Loucy (cell line): ENCODE measurements around the gene RTEL1.

ENCODE experiments used
- H2AFZ ChIP-seq: fragments of 200-600 bp; sonication (generic); 2 replicates; pipeline ENCODE4 v1.6.0; 2016; ENCODE audit warnings: antibody characterized with exemption, mild to moderate bottlenecking, low read length, moderate library complexity
- H3F3A ChIP-seq: fragments of 200-600 bp; 2 replicates; pipeline ENCODE4 v1.6.0; 2016; ENCODE audit warnings: antibody characterized with exemption, low read depth, mild to moderate bottlenecking
- H3K27me3 ChIP-seq: fragments of 200-600 bp; sonication (generic); 2 replicates; pipeline ENCODE4 v1.6.1; 2014; ENCODE audit warnings: low read length, mild to moderate bottlenecking; ENCODE audit not compliant: insufficient read depth, poor library complexity, severe bottlenecking
- H3K36me3 ChIP-seq: fragments of 200-600 bp; sonication (generic); 2 replicates; pipeline ENCODE4 v1.6.1; 2016; ENCODE audit warnings: low read length; ENCODE audit not compliant: insufficient read depth
- H3K4me1 ChIP-seq: fragments of 200-600 bp; sonication (generic); 2 replicates; pipeline ENCODE4 v1.5.1; 2014; ENCODE audit warnings: low read length, mild to moderate bottlenecking; ENCODE audit not compliant: insufficient read depth, poor library complexity, severe bottlenecking
- H3K4me2 ChIP-seq: fragments of 200-600 bp; sonication (generic); 2 replicates; pipeline ENCODE4 v1.6.0; 2014; ENCODE audit warnings: antibody characterized with exemption, low read length, low read depth, mild to moderate bottlenecking; ENCODE audit not compliant: poor library complexity, severe bottlenecking
- H3K4me3 ChIP-seq: fragments of 200-600 bp; sonication (generic); 2 replicates; pipeline ENCODE4 v1.5.1; 2014; ENCODE audit warnings: low read length, mild to moderate bottlenecking, mixed read lengths; ENCODE audit not compliant: poor library complexity, severe bottlenecking
- H3K79me2 ChIP-seq: fragments of 200-600 bp; sonication (generic); 2 replicates; pipeline ENCODE4 v1.6.1; 2014; ENCODE audit warnings: low read length; ENCODE audit not compliant: insufficient read depth
- H3K9ac ChIP-seq: fragments of 200-600 bp; sonication (generic); 2 replicates; pipeline ENCODE4 v1.6.0; 2014; ENCODE audit warnings: mild to moderate bottlenecking, low read depth, low read length, moderate library complexity; ENCODE audit not compliant: poor library complexity, severe bottlenecking
- H3K9me2 ChIP-seq: fragments of 200-600 bp; sonication (generic); replicated peaks from 2 replicates; pipeline ENCODE4 v1.6.1; 2016; ENCODE audit warnings: low read depth, low read length, mixed read lengths
- H3K9me3 ChIP-seq: fragments of 200-600 bp; sonication (generic); 2 replicates; pipeline ENCODE4 v1.6.1; 2014; ENCODE audit warnings: mild to moderate bottlenecking, antibody characterized with exemption, low read length, low read depth; ENCODE audit not compliant: insufficient read depth
- H4K20me1 ChIP-seq: fragments of 200-600 bp; sonication (generic); 2 replicates; pipeline ENCODE4 v1.6.0; 2014; ENCODE audit warnings: antibody characterized with exemption, low read length, mild to moderate bottlenecking; ENCODE audit not compliant: insufficient read depth, poor library complexity, severe bottlenecking
- CTCF ChIP-seq: fragments of 200-600 bp; sonication (generic); conservative IDR thresholded peaks from 2 replicates; pipeline ENCODE4 v1.5.1; 2014; ENCODE audit warnings: mild to moderate bottlenecking, antibody characterized with exemption, low read length
- EZH2phosphoT487 ChIP-seq: fragments of 200-600 bp; IDR thresholded peaks from 2 replicates; pipeline ENCODE4 v1.6.1; 2018; ENCODE audit warnings: antibody characterized with exemption, mild to moderate bottlenecking, moderate library complexity, borderline replicate concordance

The RTEL1 gene

GRCh38 chr20:63707558-63708300, 49.6 kb downstream of the RTEL1 start, which contains the start of the genes ARFRP1 and ZGPAT:
Gene ARFRP1 (minus strand): TSS chr20:63707976. CDS start chr20:63707091, 885 bp downstream.
Gene ZGPAT (plus strand): TSS chr20:63708039. CDS start chr20:63708581, 542 bp downstream.
- peaks cover 32% of the 10 kb centered on the region for H3K4me1 ChIP-seq
- TF ChIP-seq EZH2phosphoT487 (no peak), CTCF (no peak)
- H3K9ac ChIP-seq = peak within 1 kb of the TSS; percentile 93
- H3K36me3 ChIP-seq = peaks cover 25% of the 10 kb centered on the region
- H3F3A ChIP-seq = no peaks in the 10 kb centered on the region
- peak within 1 kb of the TSS; percentile 96 for H3K4me3 ChIP-seq
- H3K9me3 ChIP-seq = no peaks in the 10 kb centered on the region
- peaks cover 4% of the 10 kb centered on the region for H3K27me3 ChIP-seq
- no peaks in the 10 kb centered on the region for H3K9me2 ChIP-seq
- H3K79me2 ChIP-seq = peaks cover 85% of the 10 kb centered on the region
- peaks cover 37% of the 10 kb centered on the region for H4K20me1 ChIP-seq
- H2AFZ ChIP-seq = peak within 1 kb of the TSS; percentile 41; the same call in 1 of the 2 replicates
- H3K4me2 ChIP-seq = peak within 1 kb of the TSS; percentile 92

GRCh38 chr20:63708301-63709148, 50.4 kb downstream of the RTEL1 start:
- Histone ChIP-seq H2AFZ (no peak overlapping the region), H3K4me3 (peak overlapping the region; percentile 96), H3K9ac (peak overlapping the region; percentile 93), H4K20me1 (peaks cover 37% of the 10 kb centered on the region), H3K4me1 (peaks cover 32% of the 10 kb centered on the region), H3K79me2 (peaks cover 92% of the 10 kb centered on the region), H3F3A (no peaks in the 10 kb centered on the region), H3K4me2 (peak overlapping the region; percentile 92), H3K36me3 (peaks cover 25% of the 10 kb centered on the region), H3K9me2 (no peaks in the 10 kb centered on the region), H3K9me3 (no peaks in the 10 kb centered on the region), H3K27me3 (peaks cover 4% of the 10 kb centered on the region)
- TF ChIP-seq CTCF = no peak
- no peak for TF ChIP-seq EZH2phosphoT487

GRCh38 chr20:63709149-63709527, 51.0 kb downstream of the RTEL1 start:
- H3K36me3 ChIP-seq = peaks cover 25% of the 10 kb centered on the region
- H3K9ac ChIP-seq = peak overlapping the region; percentile 93
- no peak overlapping the region for H2AFZ ChIP-seq
- peak overlapping the region; percentile 96 for H3K4me3 ChIP-seq
- H3K79me2 ChIP-seq = peaks cover 96% of the 10 kb centered on the region
- no peaks in the 10 kb centered on the region for H3K9me2 ChIP-seq
- peaks cover 4% of the 10 kb centered on the region for H3K27me3 ChIP-seq
- no peaks in the 10 kb centered on the region for H3F3A ChIP-seq
- peaks cover 37% of the 10 kb centered on the region for H4K20me1 ChIP-seq
- H3K4me1 ChIP-seq = peaks cover 32% of the 10 kb centered on the region
- peak overlapping the region; percentile 92 for H3K4me2 ChIP-seq
- TF ChIP-seq CTCF (no peak), EZH2phosphoT487 (no peak)
- no peaks in the 10 kb centered on the region for H3K9me3 ChIP-seq
